NCI-H460 (cell line): Measurements from ENCODE around the gene GPR150. TPM values are rescaled to one million over a fixed set of nuclear protein-coding genes. Genes with fewer than 3 reads are reported as not detected.

Source experiments
- DNase-seq: peaks from one replicate; pipeline ENCODE4 v3.0.0-alpha.2; 2016; ENCODE audit warnings: low read depth; ENCODE audit errors: extremely low read depth
- total RNA-seq: library from RNA; depleted of rRNA; stranded (reverse); fragments of >200 nt; shearing (Covaris generic); gene quantifications from 2 replicates; pipeline ENCODE4 v1.2.3, GENCODE V29; 2014; rRNA removed

Gene GPR150
- total RNA-seq, 1 experiment from 2014 or later = not detected

DNA sequence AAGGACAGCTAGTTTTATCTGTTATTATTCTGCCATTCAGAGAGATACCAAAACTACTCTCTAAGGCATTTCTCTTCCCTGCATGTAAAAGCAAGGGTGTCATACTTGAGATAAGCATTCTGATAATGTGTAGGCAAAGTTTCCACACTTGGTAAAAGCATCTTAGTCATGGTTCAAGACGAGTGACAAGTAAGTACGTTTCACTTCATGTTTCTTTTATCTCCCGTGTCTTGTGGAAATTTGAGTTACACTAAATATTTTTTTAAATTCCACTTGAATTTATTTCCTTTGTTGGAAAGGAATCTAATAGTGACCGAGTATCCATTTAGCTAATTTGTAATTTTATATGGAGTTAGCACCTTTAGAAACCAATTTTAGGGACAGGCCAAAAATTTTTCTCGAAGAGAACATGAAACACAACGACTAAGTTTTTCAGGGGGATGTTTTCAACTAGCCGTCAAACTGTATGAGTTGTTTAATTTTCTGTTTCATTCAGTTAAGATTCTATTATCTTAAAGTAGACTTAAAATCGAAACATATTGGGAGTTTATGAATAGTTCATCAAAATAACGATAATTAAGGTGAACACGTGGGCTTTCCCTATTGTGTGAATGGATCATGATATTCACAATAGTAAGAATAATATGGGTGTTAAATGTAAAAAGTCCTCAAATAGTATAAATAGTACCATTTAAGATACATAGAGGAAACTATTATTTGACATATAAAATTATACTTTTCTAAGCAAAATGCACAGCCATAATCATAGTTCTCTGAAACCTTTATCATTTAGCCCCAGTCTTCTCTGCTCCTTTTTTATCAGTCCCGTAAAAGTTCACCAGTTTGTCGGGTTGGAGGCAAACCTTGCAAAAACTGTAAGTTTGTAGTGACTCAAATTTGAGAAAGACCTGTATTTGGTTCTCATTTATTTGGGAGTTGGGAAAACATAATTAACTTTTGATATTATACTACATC lies 28.3 kb downstream of the GPR150 start:
- DNase-seq = no peak

DNA sequence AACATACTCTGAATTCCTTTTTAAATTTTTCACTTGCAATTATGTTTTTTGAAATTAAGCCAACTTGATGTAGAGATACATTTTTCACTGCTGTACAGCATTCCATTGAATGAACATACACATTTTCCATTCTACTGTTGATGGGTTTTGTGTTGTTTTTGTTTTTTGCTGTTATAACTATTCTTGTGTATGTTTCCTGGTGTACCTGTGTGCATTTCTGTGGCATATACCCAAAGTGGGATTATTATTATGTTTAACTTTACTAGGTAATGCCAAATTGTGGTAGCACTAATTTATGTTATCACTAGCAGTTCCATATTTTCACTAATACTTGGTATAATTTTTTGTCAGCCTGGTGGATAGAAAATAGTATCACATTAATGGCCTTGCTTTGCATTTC lies 29.4 kb downstream of the GPR150 start:
- DNase-seq = no peak

DNA sequence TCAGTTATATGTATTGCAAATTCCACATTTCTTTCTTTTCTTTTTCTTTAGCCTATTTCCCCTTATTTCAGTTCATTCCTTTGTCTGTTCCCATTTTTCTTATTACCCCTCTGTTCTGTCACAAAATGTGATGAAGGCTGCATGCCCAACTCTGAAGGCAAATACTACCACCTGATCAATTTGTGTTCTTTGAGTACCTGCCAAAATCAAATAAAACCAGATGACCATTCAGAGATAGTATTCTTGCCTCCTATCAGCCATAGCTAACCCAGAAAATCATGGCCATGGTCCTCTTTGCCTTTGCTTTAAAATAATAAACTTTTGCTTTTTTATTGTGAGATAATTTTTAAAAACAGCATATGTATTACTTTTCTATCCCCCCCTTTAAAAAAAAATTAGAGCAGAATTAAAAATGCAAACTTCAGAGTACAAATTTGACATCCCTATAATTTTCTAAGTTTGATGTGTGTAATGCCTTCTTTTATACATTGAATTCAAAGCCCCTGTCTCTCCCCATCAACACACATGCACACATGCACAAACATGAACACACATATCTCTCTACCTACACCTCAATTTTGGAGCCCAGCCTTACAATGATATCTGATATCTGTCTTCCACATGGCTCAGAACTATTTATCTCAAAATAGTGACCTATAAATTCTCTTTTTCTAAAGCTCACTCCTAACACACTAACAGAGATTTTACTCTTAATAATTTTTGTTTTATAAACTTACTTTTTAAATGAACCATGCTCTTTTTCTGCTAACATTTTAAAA lies 30.1 kb downstream of the GPR150 start:
- no peak for DNase-seq

DNA sequence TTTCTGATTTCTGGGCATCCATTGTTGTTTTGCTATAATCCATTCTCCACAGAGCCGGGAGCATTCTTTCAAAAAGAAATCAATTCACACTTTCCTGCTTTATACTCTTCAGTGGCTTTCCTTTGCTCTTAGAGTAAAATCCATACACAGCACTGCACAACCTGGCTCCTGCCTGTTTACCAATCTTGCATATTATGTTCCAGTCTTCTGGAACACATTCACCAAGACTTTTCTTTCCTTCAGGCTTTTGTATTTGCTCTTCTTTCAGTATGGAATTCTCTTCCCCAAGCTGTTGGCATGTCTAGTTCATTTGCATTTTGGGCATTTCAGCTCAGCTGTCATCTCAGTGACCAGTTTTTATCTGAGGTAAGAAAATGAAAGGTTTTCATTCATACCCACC lies 33.0 kb downstream of the GPR150 start:
- DNase-seq = no peak

DNA sequence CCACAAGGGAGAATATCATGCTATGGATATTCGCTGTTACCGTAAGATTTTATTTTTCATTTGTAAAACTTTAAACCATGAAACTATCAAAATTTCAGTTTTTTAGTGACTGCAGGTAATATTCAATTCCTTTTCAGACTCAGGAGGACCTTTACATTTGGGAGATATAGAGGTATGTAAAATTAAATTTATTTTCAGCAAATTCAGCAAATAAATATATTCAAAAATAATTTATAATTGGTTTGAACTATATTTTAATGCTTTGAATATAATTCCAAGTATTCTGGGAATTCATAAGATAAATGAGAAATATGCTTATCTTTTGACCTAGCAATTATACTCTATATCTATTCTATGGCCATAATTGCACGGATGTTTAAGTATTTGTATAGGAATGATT lies 34.3 kb downstream of the GPR150 start:
- no peak for DNase-seq

DNA sequence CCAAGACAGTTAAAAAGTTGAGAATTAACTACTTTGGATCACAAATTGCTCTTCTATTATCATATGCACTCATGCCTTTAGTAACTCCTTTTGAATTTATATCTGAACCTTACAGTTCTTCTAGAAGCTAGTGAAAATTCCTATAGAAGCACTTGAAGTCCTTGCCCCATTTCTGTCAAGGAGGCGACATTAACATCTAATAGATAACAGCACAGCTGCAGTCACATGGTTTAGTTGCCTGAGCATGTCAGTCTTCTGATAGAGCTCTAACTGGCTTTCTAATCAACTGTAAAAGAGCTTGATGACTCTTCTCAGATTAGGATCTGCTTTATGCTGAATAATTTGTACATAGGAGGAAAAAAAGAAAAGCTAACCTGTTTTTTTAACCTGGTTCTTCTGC lies 35.7 kb downstream of the GPR150 start:
- no peak for DNase-seq

DNA sequence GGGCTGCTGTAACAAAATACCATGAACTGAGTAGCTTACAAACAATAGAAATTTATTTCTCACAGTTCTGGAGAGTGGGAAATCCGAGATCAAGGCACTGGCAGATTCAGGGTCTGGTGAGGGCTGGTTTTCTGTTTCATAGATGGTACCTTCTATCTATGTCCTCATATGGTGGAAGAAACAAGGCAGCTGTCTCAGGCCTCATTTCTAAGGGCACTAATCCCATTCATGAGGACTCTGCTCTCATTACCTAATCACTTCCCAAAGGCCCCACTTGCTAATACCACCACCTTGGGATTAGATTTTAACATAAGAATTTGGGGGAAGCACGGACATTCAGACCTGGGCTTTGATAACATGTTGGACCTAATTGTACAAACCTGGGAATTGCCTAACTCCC lies 40.2 kb downstream of the GPR150 start:
- no peak for DNase-seq

DNA sequence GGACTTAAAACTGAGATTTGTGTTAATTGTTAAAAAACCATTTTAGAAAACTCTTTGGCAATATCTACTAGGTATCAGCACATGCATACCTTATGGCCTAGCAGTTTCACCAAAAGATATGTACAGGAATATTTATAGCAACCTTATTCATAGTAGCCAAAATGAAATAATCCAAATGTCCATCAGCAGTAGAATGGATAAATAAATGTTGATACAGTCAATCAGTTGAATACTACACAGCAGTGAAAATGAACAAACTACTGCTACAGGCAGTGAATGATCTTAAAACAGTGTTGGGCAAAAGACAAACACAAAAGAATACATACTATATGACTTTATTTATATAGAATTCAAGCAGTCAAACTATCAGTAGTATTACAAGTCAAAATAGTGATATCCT lies 43.1 kb downstream of the GPR150 start:
- DNase-seq = no peak

DNA sequence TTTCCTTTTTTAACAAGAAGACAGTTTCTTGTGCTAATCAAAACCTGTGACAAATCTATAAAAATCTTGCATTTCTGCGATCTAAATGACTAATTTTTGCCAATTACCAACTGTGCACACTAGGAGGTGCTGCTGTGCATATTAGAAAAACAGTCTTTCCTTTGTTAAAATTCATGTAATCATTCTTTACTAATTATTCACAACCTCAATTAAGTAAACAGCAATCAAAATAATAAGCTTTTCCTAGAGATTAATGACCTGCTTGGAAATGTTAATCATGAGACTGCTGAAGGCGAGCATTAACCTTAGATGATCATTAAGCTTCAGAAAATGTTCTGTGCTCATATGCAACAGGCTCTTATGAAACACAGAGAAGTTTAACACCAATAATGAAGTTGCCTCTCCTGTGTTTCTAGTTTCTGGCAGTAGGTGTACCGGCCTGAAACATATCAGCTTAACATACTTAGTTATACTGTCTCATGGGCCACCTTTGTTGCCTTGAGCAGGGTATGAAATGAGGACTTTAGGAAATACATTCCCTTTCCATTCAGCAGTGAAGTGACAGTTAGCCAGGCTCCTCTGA lies 44.4 kb downstream of the GPR150 start:
- DNase-seq = peak; percentile 39

DNA sequence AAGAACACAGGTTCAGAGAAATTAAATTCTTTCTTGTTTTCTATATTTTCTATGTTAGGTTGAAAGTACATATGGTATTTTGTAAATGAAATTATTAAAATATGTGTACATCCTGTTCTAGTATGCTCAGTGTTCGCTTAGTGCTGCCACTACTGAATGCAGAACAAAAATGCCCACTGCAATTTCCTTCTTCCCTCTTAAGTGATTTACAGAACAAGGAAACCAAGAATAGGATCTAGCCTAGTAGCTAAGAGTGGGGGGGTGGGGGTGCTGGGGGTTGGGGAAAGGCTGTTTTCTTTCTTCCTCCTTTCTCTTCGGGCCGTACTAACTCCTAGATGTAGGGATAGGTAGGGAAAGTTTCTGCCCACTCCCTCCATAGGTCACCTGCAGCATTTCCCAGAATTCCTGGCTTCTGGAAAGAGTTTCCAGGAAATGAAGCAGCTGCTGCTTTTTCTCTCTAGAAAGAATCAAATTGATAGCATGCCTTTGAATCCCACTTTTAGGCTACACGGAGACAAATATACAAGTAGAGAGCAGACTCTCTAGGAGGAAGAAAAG lies 47.3 kb downstream of the GPR150 start:
- no peak for DNase-seq

DNA sequence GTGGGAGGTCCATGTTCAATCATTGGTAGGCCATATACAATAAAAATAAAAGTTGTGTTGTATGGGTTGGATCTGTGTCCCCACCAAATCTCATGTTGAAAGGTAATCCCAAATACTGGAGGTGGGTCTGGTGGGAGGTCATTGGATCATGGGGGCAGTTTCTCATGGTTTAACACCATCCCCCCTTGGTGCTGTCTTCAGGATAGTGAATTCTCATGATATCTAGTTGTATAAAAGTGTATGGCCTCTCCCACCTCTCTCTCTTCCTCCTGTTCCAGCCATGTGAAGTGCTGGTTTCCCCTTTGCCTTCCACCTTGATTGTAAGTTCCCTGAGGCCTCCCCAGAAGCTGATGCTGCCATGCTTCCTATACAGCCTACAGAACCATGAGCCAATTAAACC lies 47.8 kb downstream of the GPR150 start:
- no peak for DNase-seq

DNA sequence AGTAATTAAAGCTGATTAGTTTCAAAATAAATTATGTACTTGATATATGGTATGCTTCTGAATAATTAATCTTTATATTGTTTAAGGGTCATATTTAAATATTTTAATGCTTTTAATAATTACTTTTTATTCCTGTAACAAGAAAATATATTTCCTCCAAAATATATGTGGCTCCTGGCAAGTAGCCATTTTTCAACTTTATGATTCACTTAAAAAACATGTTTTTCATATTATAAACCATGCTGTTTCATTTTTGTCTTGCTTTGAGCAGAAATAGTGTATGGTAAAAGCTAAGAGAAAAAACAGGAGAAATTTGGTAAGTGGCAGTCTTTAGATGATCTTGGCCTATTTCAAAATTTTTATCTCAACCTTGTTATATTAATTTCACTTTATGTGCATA lies 48.3 kb downstream of the GPR150 start:
- DNase-seq = no peak

DNA sequence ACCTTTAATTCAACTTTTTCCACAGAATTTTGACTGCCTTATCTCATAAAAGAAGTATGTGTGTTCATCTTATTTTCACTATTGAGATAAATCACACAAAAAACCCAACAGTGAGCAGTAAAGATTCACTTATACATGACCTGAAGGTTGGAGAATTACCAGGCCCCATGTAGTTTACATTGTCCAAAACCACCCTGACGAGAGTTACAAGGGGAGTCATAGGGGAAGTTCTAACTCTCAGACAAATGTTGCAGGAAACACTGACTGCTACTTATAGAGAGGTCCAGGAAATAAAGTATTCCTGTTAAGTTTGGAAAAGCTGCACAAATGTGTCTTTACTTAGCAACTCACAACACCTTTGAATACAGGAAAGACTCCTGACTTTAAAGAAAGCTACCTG lies 48.8 kb downstream of the GPR150 start:
- DNase-seq = no peak

DNA sequence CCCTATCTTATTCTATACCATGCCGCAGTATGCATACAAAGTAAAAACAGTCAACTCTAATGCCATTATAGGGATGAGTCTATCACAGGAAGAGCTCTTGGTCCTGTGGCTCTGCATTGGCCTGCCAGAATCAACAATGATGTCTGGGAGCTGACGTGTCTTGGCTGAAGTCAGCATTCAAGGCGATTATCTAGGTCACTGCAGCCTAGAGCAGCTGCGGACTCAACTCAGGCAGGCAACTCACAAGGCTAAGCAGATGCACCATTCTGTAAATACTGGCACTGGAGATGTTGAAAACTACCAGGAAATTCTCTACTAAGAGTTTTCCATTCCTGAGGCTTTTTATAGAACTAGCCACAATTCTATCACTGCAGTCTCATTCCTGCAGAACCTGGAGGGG lies 49.7 kb downstream of the GPR150 start:
- DNase-seq = peak; percentile 56

DNA sequence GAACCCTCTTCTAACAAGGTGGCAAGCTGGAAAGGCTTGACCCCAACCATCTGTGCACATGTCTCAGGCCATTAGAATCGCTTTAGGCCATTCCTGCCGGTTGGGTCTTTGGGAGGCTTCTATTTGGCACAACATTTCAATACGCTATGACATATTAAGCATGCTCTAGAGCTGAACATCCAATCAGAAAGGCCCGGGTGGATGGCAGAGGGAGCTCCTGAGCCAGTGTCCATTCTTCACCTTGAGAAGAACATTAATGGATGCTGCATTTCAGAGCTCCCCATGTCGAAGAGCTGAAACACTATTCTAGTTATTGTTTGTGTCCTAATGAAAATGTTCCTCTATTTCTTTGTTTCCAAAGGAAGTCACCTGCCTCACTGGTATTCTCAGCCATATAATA lies 50.1 kb downstream of the GPR150 start:
- DNase-seq = no peak

DNA sequence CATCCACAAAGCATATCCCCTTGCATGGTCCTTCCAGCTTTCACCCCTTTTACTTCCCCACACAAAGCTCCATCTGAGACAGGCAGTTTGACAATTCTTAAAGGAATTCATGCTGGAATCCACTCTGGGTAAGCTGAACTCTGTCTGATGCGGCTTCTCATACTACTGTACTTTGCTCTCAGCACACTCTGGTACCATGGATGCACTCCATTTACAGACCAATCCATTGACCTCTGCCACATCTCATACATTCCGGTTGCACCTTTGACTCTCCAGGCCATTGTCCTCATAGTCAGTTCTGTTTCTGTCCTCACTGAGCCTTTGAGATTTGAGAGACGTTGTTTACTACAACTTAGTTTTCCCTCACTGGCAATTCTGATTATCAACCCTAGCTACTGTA lies 50.7 kb downstream of the GPR150 start:
- no peak for DNase-seq

Other genes with a start within 250 kb of the GPR150 start
- 0.30 TPM in 1 of 2 replicates, not detected in the other for gene FAM81B, start 228.7 kb upstream of the GPR150 start, total RNA-seq
- gene SKIC3, start 65.1 kb upstream of the GPR150 start, total RNA-seq = 91.2 and 105 TPM in 2 replicates
- gene ARSK, start 65.0 kb upstream of the GPR150 start, total RNA-seq = 10.0 and 12.4 TPM in 2 replicates
- 8.9 and 9.4 TPM in 2 replicates for gene RFESD, start 26.7 kb downstream of the GPR150 start, total RNA-seq
- 0.42 and 0.49 TPM in 2 replicates for gene SPATA9, start 62.9 kb downstream of the GPR150 start, total RNA-seq
- gene RHOBTB3, start 111.2 kb downstream of the GPR150 start, total RNA-seq = 148 and 149 TPM in 2 replicates
- gene GLRX, start 202.6 kb downstream of the GPR150 start, total RNA-seq = 352 and 470 TPM in 2 replicates